Measurements from ENCODE around the gene LEAP2.

LEAP2 gene, protein sequence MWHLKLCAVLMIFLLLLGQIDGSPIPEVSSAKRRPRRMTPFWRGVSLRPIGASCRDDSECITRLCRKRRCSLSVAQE

DNA sequence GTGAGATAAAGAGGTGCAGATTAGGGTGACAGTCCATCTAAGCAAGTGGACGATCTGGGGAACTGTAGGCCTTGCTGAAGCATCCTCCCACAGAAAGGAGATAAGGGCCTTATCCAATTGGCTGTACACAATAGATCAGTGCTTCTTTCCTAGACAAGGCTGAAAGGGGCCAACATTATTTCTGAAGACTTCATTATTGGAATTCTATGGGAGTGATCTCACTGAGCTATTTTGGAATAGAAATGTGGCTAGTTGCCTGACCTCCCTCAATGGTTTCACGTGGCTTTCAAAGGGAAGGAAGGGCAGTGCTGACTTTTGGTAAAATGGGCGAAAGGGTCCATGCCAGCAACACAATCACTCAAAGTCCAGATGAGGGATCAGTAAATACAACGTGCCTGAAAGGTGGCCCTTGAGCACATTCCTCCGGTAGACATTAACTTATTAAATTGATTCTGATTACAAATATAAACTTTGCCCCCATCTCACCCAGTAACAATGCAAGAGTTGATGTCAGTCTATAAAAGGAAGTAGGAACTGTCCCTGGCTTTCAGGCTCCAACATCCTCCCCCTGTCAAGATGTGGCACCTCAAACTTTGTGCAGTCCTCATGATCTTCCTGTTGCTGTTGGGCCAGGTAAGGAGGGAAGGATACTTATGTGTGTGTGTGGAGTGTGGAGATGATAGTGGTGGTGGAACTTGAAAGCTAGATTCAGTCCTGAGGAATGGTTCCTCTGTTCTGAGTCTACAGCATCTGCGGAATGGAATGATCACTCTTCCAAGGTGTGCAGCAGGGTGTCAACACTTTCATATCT lies at the start of gene LEAP2:
Gene LEAP2 (plus strand): TSS at position 550 of the 811 bp plus-strand sequence. CDS start 27 bp downstream, at position 577.
- no peak for DNase-seq (ENCODE audit: low read depth in 1 of 2, low spot score in 1 of 2)

DNA sequence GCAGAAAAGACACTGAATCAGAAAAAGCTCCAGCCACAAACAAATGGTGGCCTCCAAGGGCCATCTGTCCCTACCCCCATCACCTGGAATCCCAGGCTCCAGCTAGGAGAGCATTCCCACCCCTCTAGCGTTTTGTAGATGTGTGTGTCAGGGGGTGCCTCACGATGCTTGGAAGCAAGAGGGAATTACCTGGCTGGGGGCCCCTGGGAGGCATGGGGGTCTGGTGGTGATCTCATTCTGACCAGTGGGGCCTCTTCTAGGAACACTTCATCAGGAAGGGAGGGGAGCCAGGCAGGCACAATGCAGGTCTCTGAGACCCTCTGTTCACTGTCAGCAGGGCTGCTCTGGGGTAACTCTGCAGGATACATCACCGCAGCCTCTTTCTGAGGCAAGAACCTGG lies 49.0 kb upstream of the LEAP2 start:
- no peak for DNase-seq (ENCODE audit: low read depth in 1 of 2, low spot score in 1 of 2)

DNA sequence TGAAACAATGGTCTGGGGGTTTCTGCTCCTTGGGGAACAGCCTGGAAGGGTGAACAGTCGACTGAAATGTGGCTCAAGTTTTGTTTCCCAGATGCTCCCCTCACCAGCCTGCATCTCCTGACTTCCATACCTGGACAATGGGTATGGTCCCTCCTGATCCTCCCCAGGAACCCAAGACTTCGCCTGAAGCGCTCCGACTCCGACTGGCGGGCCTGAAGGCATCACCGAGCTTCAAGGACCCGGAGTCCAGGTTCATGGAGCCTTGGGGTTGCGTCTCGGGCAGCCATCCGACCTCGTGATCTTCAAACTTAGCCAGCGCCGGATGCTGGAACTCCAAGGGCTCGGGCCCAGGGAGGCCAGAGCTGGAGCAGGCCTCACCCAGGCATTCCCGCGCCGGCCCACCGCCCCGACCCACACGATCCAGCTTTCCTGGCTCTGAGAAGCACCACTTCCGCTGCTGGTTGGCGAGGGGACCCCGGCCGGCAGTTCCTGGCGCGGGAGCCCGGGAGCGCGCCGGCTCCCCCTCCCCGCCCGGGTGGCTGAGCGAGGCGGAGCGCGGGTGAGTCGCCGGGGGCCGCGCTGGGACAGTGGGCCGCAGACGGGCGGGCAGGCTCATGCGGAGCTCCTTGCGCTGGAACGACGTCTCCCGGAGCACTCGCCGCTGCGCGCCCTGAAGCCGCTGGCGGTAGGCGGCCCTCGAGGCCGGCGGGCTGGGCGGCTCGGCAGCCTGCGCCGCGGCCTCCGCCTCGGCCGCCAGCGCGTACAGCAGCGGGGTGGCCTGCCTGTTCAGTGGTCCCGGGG lies 48.2 kb upstream of the LEAP2 start:
- no peak for DNase-seq (ENCODE audit: low read depth in 1 of 2, low spot score in 1 of 2)

DNA sequence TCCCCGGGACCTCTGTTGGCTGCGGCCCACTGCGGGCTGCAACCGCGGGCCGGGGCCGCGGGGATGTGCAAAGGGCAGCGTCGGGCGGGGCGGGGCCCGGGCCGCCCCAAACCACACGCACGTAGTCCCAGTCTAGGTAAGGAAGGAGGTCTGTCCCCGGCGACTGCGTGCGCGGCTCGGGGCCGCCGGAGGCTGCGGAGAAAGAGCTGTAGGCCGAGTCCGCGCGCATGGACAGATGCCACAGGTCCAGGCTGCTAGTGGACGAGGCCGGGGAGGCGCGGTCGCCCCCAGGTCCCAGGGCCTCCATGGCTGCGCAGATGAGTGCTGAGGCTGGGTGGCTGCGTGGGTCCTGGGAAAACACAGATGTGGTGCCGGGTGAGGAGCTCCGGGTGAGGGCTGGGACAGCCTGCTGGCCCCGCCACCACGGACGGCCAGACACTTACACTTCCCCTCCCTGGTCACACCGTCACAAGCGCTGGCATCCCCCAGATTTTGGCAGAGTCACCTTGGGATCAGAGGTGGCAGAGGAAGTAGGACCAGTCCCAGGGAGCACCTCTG lies 47.6 kb upstream of the LEAP2 start:
- no peak for DNase-seq (ENCODE audit: low read depth in 1 of 2, low spot score in 1 of 2)

DNA sequence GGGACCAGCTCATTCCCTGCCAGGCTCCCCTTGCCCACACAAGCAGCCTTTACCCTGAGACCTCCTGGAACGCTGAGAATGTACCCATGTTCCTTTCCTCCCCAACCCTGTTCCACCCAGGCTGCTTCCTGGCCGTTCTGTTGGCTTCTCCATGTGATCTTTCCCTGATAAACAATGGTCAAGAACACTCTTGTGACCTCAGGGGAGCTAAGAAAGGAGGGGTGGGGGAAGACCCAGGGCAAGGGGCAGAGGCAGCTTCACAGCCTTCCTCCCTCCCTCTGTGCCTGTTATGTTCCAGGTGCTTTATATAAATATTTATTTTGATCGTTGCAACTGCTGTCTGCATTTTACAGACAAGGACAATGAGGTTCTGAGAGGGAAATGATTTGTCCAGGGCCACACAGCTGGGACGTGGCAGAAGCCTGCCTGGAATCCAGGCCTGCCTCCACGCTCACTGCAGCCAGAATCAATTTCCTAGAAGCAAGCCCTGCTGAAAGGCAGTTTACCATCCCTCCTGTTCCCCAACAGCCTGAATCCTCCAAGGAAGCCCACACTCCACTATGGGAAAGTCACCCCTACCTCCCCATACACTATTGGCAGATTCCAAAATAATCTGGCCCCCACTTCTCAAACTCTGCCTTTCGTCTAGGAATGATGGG lies 46.9 kb upstream of the LEAP2 start:
- DNase-seq (ENCODE audit: low read depth in 1 of 2, low spot score in 1 of 2), result no peak

DNA sequence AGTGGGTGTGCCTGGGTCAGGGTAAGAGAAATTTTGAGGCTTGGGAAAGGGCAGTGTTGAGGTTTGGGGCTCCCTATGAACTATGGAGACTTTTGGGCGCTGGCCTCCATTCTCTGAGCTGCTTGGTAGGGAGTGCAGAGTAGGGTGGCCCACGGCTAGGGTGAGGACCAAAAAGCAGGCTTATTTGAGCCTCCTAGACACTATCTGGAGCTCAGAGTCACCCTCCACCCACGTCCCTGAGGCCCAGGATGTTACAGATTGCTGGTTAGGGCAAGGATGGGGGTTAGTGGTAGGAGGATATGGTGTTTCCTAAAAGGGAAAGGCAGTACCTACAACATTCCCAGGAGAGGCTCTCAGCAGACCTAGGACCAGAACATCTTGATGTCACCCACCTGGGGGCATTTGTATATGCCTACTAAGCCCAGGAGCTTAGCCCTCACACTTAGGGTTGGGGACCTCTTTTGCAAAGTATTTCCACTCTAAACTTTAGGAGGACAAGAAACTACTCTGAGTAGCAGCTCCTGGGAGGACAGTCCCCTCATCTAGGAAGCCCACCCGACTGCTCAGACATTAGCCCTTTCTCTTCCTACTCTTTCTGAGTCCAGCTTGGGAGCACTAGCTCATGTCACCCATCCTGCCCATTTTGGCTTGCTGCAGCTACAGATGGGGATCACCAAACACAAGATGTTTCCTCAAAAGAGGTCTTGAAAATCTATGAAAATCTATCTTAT lies 45.4 kb upstream of the LEAP2 start:
- DNase-seq (ENCODE audit: low read depth in 1 of 2, low spot score in 1 of 2), result no peak

DNA sequence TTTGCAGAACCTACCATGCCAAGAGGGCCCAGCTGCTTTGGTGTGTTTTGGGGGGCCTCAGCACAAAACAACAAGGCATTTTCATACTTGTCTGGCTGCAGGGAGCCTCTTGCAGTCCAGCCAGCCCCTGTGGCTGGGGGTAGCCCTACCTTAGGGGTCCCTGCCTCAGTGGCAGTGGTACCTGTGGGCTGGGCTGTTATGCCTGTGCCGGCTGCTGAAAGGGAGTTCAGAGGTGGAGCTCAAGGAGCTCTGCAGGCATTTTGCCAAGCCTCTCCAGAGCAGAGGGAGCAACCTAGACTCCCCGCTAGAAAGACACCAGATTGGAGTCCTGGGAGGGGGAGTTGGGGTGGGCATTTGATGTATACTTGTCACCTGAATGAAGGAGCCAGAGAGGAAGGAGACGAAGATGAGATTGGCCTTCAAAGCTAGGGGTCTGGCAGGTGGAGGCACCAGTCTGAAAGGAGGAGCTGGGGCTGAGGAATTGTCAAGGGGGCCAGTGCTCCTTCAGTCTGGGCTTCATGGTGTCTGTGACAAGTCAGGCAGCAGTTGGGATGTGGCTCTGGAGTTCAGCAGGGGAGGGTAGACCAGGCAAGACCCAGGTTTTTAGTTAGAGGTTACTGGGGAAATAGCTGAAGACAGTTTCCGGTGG lies 44.5 kb upstream of the LEAP2 start:
- DNase-seq (ENCODE audit: low read depth in 1 of 2, low spot score in 1 of 2), result no peak

DNA sequence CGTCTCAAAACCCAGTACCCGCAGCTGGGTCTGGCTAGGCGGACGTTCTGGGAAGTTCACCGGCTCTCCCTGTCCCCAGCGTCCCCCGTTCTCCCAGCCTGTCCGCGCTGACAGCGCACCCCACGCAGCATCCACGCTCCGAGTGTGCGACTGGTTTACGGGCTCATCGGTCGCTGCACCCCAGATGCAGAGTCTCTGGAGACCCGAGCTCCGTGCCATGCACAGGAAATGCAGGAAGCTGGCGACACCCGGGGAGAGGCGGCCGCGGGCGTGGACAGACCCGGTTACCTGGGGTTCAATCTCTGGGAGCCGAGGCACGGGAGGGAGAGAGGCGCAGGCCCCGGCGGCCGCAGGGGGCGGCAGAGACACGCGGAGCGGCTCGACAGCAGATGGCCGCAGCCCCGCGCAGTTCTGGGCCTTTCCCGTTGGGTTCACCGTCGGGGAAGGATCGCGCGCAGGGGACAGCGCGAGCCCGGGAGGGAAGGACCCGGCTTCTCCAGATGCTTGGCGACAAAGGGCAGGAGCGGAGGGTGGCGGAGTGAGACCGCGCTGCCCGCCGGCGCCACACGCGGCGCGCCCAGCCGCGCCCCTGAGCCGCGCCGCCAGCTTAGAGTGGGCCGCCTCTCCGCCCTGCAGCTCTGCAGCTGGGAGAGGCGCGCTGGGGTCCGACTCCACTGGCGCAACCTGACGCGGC lies 43.6 kb upstream of the LEAP2 start:
- peak; percentile 39 to 66 for DNase-seq (ENCODE audit: low read depth in 1 of 2, low spot score in 1 of 2)

DNA sequence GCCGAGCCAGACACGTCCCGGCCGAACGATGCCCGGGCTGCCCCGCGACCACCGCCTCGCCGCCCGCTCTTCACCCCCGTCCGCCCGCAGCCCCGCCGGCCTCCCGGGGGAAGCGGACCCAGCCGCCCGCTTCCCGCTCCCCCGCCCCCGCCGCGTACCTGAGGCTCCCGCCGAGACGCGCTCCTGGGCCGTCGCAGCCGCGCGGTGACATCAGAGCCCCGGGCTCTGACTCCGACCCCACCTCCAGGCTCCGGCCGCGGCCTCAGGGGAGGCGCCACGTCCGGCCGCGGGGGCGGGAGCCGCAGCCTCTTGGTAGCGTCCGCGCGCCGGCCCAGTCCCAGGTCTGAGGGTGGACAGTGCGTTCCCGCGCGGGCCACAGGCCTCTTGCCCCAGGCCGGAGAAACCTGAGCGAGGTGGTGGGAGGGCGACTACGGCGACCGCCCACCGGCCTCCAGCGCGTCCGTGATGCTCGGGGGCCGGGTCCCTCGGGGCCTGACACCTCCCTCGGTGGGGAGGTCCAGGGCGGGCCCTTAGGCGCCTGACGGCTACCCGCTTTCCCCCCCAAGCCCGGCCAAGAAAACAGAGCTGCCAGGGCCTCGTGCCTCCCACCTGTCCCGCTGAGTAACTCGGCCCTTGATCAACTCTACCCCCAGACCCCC lies 42.9 kb upstream of the LEAP2 start, which contains the start of gene SHROOM1:
Gene SHROOM1 (minus strand): TSS at position 212 of the 659 bp plus-strand sequence. CDS start 4,507 bp downstream, outside the sequence.
- DNase-seq (ENCODE audit: low read depth in 1 of 2, low spot score in 1 of 2), result no peak

DNA sequence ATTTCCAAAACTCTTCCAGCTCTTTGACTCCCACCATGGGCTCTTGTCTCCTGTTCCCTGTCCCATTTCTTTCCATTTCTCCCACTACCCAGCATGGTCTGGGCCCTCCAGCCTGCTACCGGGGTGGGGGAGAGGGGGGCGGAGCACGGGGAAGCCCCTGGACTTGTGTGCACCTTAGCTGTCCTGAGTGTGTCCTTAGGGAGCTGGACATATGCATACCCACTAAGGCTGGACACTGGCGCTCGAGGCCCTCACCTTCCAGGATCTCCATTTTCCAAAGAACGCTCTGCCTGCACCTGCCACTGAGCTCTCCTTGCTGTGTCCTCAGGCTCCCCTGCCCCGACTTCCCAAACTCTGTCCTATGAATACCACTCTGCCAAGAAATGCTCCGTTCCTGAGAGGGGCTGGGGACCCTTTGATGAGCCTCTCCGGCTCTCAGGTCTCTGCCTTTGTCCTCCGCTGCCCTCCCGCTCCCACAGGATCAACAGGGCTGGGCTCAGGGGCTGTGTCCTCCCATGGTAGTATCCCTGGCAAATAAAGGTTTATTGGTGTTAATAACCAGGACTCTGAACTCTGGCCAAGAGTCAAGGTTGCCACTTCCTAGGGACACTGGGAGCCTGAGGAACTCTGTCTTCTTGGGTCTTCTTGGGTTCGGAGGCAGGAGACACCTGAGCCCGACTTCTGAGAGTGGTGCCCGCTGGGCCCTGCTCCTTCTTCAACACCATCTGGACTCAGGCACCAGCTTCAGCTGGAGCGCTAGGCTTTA lies 42.2 kb upstream of the LEAP2 start:
- DNase-seq (ENCODE audit: low read depth in 1 of 2, low spot score in 1 of 2), result no peak

DNA sequence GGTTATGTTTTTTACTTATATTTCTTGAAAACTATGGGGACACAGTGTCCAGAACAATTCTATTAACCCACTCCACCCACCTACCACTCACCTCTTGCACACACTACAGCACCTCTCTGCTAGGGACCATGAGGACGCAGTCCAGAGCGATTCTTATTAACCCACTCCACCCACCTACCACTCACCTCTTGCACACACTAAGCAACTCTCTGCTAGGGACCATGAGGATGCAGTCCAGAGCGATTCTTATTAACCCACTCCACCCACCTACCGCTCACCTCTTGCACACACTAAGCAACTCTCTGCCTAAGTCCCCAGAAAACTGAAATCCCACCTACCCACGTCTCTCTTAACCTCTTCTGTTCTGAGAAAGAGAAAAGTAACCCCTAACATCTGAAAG lies 40.9 kb upstream of the LEAP2 start:
- no peak for DNase-seq (ENCODE audit: low read depth in 1 of 2, low spot score in 1 of 2)

DNA sequence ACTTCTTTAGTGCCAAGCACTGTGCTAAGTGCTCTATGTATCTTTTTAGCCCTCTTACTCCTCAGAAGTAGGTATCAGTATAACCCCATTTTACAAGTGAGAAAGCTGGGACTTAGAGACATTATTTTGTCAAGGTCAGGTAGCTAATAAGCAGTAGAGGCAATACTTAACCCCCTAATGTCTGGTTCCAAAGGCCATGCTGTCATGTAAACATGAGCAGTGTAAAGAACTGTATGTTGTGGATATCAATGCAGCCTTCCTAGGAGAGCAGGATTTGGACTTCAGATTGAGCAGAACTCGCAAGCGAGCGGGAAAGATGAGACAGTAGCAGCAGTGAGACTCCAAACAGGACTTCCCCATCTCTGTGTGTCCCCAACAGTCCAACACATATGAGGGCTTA lies 39.4 kb upstream of the LEAP2 start:
- DNase-seq (ENCODE audit: low read depth in 1 of 2, low spot score in 1 of 2), result no peak

DNA sequence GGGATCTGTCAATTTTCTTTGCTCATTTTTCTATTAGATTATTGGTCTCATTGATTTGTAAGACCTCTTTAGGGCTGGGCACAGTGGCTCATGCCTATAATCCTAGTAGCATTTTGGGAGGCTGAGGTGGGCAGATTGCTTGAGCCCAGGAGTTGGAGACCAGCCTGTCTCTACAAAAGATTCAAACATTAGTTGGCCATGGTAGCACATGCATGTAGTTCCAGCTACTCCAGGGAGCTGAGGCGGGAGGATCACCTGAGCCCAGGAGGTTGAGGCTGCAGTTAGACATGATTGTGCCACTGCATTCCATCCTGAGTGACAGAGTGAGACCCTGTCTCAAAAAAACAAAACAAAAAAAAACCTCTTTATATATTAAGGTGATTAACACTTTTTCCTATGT lies 36.6 kb upstream of the LEAP2 start:
- DNase-seq (ENCODE audit: low read depth in 1 of 2, low spot score in 1 of 2), result no peak

DNA sequence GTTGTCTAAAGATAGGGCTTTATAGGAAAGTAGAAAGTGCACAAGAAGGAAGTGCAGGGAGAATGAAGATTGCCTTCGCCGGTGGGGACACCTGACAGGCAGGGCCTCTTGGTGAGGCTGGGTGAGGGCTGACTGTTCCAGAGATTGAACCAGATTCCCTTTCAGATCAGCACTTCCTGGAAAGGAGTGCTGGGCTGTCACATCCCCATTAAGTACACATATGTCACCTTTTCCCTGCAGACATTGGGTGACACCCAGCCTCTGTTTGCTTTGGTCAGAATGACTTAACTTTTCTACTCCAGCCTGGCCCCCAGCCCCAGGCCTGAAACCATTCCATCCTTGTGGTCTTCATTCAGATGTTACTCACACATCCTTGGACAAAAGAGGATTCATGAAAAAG lies 35.6 kb upstream of the LEAP2 start:
- DNase-seq (ENCODE audit: low read depth in 1 of 2, low spot score in 1 of 2), result no peak

DNA sequence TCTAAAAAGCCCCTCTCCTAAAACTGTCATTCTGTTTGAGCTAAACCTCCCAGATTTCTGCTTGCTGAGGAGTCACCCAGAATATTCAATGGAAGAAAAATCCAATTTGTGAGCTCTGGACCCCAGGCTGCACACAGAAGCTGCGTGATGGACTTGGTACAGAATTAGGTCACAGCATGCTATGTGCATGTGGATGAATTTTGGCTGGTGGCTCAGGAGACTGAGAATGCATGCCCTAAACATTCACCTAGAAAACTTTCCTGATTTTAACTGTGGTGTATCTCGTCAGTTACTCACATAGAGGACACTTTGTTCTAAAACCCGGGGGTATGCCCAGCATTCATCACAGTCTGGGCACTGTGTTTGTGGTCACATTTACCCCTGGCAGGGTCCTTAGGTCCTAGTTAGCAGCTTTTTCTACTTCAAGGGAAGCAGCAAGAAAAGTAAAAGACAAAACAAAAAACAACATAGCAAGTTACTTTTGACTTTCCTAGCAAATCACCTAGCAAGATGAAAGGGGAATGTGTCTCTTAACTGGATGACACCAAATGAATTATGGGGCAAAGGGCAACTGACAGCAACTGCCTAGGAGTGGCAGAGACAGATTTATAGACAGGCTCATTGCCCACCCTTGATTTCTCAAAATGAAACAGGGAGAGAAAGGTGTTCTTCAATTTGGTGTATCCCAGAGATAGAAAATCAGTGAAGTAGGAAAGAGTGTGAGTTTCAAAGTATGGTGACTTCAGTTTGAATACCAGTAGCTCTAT lies 34.8 kb upstream of the LEAP2 start:
- DNase-seq (ENCODE audit: low read depth in 1 of 2, low spot score in 1 of 2), result no peak

DNA sequence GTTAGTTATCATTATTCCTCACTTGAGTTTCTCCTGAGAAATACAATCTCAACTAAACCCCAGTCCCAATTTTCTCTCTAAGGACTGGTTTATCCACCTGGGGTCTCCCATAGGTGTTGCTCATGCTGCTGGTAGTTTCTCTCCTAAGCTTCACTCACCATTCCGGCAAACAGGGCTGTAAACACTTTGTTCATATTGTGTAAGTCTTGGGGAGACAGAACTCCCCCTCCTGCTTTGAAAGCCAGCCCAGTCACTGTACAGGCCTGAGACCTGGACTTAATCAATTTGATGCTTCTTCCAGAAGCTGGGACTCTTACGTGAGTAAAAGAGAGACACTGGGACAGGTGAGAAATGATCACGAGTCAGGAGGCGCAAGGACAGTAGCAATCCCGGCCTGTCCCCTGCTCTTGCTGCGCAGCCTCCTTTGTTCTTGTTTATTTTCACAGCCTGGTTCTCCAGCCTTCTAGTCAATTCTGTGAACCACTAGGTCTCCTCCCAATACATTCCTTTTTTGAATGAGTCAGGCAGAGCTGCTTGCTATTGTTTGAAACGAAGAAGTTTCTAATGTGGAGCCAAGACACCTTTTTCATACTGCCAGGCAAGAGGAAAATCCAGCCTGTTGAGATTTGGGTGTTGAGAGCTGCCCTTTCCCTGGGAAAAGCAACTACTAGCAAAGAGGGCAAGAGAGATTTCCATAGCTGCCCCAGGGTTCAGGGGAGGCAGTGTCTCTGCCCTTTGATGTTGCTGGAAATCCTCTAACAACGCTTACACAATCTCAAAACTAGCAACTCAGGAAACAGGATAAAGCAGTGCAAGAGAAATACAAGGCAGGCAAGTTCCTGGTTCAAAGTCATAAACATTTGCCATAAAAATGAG lies 33.8 kb upstream of the LEAP2 start:
- DNase-seq (ENCODE audit: low read depth in 1 of 2, low spot score in 1 of 2), result no peak

DNA sequence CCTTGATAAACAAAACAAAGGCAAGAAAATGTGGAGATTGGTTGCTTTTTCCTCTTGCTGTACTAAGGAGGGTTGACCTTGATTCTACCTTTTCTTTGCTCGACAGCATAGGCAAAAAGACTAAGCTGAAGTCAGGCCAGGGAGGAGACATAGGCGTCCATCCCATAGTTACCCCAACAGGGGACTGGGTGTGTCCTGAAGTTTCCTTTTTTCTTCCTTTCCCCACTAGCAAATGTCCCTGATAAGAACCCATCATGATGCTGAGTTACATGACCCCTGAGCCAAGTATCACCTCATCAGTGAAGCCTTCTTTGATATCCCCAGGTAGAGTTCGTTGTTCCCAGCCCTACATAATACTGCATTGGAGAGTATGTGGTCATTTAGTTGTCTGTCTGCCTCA lies 33.2 kb upstream of the LEAP2 start:
- DNase-seq (ENCODE audit: low read depth in 1 of 2, low spot score in 1 of 2), result no peak
